Neural crest cell (in vitro differentiated cells): ENCODE data around the gene PLB1. TPM values are rescaled to one million over a fixed set of nuclear protein-coding genes. Genes with fewer than 3 reads are reported as not detected.

ENCODE experiments used
- DNase-seq: peaks from one replicate; pipeline ENCODE4 v3.0.0; 2021; ENCODE audit warnings: low read depth, mixed read lengths, low spot score
- H3K27ac Mint-ChIP-seq: one replicate; pipeline ENCODE4 v1.8.0; 2021; ENCODE audit warnings: mild to moderate bottlenecking, mixed read lengths; ENCODE audit not compliant: unreplicated experiment
- H3K27me3 Mint-ChIP-seq: 2 replicates; pipeline ENCODE4 v1.8.0; 2021; ENCODE audit warnings: low read depth, mild to moderate bottlenecking, mixed read lengths
- H3K36me3 Mint-ChIP-seq: 2 replicates; pipeline ENCODE4 v1.8.0; 2021; ENCODE audit warnings: low read depth, mild to moderate bottlenecking, mixed read lengths
- H3K4me1 Mint-ChIP-seq: 2 replicates; pipeline ENCODE4 v1.8.0; 2021; ENCODE audit warnings: mixed read lengths
- H3K4me3 Mint-ChIP-seq: one replicate; pipeline ENCODE4 v1.8.0; 2021; ENCODE audit warnings: mild to moderate bottlenecking, mixed read lengths
- H3K9me3 Mint-ChIP-seq: 2 replicates; pipeline ENCODE4 v1.8.0; 2021; ENCODE audit warnings: mixed read lengths
- total RNA-seq: library from RNA; stranded (reverse); gene quantifications from 2 replicates; pipeline ENCODE4 v1.2.1, GENCODE V29; 2021
- TF ChIP-seq, protein P1 (sequence below): fragments of 200-600 bp; sonication (generic); conservative IDR thresholded peaks from 2 replicates; pipeline ENCODE4 v1.5.0; 2021; ENCODE audit warnings: antibody characterized with exemption, mild to moderate bottlenecking

Gene PLB1
- total RNA-seq, 1 donor from 2014 or later = 0.16 TPM

DNA sequence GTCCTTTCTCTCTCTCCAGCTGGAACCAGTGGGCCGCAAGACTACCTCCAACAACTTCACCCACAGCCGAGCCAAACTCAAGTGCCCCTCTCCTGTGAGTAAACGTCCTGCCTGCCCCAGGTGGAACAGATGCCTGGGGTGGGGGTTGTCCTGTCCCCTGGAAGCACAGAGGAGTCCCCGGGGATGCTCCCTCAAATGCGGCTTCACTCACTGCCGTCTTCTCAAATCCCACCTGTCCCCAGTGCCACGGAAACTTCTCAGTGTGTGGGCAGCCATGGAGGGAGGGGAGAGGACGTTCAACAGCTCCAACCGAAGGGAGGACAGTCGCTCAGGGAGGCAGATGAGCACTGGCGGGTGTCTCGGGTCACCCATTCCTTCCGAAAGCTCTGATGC is 145.0 kb downstream of the PLB1 start:
- Mint-ChIP-seq H3K27ac (no peak overlapping the region), H3K36me3 (no peaks in the 10 kb centered on the region), H3K4me3 (no peak overlapping the region), H3K4me1 (peaks cover 22% of the 10 kb centered on the region), H3K9me3 (no peaks in the 10 kb centered on the region), H3K27me3 (peaks cover 8% of the 10 kb centered on the region)
- DNase-seq = no peak
- TF ChIP-seq, protein P1, sequence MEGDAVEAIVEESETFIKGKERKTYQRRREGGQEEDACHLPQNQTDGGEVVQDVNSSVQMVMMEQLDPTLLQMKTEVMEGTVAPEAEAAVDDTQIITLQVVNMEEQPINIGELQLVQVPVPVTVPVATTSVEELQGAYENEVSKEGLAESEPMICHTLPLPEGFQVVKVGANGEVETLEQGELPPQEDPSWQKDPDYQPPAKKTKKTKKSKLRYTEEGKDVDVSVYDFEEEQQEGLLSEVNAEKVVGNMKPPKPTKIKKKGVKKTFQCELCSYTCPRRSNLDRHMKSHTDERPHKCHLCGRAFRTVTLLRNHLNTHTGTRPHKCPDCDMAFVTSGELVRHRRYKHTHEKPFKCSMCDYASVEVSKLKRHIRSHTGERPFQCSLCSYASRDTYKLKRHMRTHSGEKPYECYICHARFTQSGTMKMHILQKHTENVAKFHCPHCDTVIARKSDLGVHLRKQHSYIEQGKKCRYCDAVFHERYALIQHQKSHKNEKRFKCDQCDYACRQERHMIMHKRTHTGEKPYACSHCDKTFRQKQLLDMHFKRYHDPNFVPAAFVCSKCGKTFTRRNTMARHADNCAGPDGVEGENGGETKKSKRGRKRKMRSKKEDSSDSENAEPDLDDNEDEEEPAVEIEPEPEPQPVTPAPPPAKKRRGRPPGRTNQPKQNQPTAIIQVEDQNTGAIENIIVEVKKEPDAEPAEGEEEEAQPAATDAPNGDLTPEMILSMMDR = no peak

DNA sequence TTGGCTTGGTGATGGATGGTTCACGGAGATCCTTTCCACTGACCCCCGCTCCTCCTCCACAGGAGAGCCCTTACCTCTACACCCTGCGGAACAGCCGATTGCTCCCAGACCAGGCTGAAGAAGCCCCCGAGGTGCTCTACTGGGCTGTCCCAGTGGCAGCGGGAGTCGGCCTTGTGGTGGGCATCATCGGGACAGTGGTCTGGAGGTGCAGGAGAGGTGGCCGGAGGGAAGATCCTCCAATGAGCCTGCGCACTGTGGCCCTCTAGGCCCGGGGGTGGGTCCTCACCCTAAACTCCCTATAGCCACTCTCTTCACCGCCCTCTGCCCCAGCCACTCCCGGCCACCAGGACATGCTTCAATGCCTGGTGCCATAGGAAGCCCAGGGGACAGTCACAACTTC is 146.9 kb downstream of the PLB1 start:
- H3K27ac Mint-ChIP-seq = no peak overlapping the region
- H3K27me3 Mint-ChIP-seq = peaks cover 8% of the 10 kb centered on the region

DNA sequence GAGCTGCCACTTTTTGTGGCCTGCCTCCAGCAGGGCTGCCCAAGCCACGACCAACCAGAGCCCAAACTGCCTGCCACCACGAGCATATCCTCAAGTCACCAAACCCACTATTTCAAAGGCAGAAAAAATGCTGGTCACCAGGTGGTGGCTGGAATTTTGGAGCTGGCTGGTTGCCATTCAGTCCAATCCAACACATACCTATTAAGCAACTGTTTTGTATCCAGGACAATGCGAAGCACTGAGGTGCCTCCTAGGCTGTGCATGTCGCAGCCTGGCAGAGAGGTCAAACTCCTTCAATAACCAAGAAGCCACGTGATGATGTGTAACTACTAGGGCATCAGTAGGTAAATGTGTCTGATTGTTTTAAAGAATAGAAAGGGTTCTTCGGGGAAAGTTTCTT is 147.5 kb downstream of the PLB1 start:
- Mint-ChIP-seq H3K4me1 (peaks cover 22% of the 10 kb centered on the region), H3K27me3 (peaks cover 8% of the 10 kb centered on the region), H3K27ac (no peak overlapping the region), H3K36me3 (no peaks in the 10 kb centered on the region), H3K4me3 (no peak overlapping the region), H3K9me3 (no peaks in the 10 kb centered on the region)
- TF ChIP-seq, protein P1 = no peak
- DNase-seq = no peak

More for the DNA sequence above, 146.9 kb downstream of the PLB1 start:
- Mint-ChIP-seq H3K4me1 (peaks cover 22% of the 10 kb centered on the region), H3K4me3 (no peak overlapping the region), H3K36me3 (no peaks in the 10 kb centered on the region), H3K9me3 (no peaks in the 10 kb centered on the region)
- TF ChIP-seq, protein P1 = no peak
- DNase-seq = no peak

DNA sequence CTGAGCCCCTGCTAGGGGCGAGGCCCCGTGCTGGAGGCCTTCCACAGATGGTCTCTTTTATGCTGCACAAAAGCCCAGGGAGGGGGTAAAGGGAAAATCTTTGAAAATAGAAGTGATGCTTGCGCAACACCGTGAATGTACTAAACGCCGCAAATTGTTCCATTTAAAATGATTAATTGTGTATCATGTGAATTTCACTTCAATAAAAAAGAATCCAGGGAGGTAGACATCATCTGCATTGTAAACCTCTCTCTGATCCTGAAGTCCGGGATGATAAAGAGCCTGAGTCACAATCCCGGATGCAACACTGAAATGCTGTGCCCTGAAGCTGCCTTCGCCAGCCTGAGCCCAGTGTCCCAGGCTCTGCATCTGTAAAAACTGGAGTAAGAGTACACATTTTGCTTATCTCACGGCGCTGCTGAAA is 148.1 kb downstream of the PLB1 start:
- Mint-ChIP-seq H3K9me3 (no peaks in the 10 kb centered on the region), H3K27ac (no peak overlapping the region), H3K4me1 (peaks cover 24% of the 10 kb centered on the region), H3K4me3 (no peak overlapping the region), H3K27me3 (peaks cover 7% of the 10 kb centered on the region), H3K36me3 (no peaks in the 10 kb centered on the region)
- TF ChIP-seq, protein P1 = no peak
- DNase-seq = no peak

- H3K9me3 Mint-ChIP-seq = no peaks in the 10 kb centered on the region
- no peak for DNase-seq
- no peak overlapping the region for H3K4me3 Mint-ChIP-seq
- H3K36me3 Mint-ChIP-seq = no peaks in the 10 kb centered on the region
- H3K4me1 Mint-ChIP-seq = peaks cover 27% of the 10 kb centered on the region
- TF ChIP-seq, protein P1 = no peak
- peaks cover 2% of the 10 kb centered on the region for H3K27me3 Mint-ChIP-seq
- no peak overlapping the region for H3K27ac Mint-ChIP-seq
These were observed 148.9 kb downstream of the PLB1 start for GRCh38 chr2:28644760-28645159.

DNA sequence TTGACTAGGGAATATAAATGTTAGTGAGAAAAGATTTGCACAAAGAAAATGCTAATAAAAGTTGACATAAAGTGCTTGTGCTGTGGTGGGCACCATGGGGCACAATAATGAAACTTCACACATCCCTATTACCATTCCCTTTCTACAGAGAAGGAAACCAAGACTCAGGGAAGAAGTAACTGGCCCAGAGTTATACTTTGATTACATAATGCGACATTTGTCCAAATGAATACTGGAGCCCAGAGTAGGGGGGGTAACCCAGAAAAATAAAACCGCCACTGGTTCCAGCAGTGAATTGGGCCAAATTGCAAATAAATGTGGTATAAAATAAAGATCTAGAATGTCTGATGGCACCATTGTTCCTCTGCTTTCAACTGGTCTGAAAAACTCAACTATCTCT is 149.7 kb downstream of the PLB1 start:
- no peaks in the 10 kb centered on the region for H3K9me3 Mint-ChIP-seq
- no peak overlapping the region for H3K4me3 Mint-ChIP-seq
- no peaks in the 10 kb centered on the region for H3K27me3 Mint-ChIP-seq
- H3K36me3 Mint-ChIP-seq = no peaks in the 10 kb centered on the region
- TF ChIP-seq, protein P1 = no peak
- no peak for DNase-seq
- H3K27ac Mint-ChIP-seq = no peak overlapping the region
- H3K4me1 Mint-ChIP-seq = peaks cover 34% of the 10 kb centered on the region
